Measurements from ENCODE around the gene OR9G4.

The OR9G4 gene

GRCh38 chr11:56748597-56748996 lies at the start of gene OR9G4:
TSS of gene OR9G4 (minus strand) at chr11:56748697. CDS start at chr11:56743766, 4,931 bp downstream.
- Histone ChIP-seq H3K27me3 (ENCODE audit: insufficient read depth, low read length) (no peaks in the 10 kb centered on the region), H3K36me3 (ENCODE audit: insufficient read depth, low read depth, low read length) (no peaks in the 10 kb centered on the region), H3K27ac (ENCODE audit: low read length) (no peak within 1 kb of the TSS), H3K9me3 (ENCODE audit: insufficient read depth, low read depth, low read length) (no peaks in the 10 kb centered on the region; the same call in 1 of the 2 replicates), H3K9ac (ENCODE audit: low read depth, low read length) (no peak within 1 kb of the TSS), H3K4me3 (ENCODE audit: low read length) (no peak within 1 kb of the TSS), H3K4me1 (ENCODE audit: insufficient read depth, low read length) (no peaks in the 10 kb centered on the region)

GRCh38 chr11:56783448-56784041 lies 35.0 kb upstream of the OR9G4 start:
- Histone ChIP-seq H3K36me3 (ENCODE audit: insufficient read depth, low read depth, low read length) (no peaks in the 10 kb centered on the region), H3K4me3 (ENCODE audit: low read length) (no peak overlapping the region), H3K27ac (ENCODE audit: low read length) (no peak overlapping the region), H3K27me3 (ENCODE audit: insufficient read depth, low read length) (no peaks in the 10 kb centered on the region), H3K4me1 (ENCODE audit: insufficient read depth, low read length) (no peaks in the 10 kb centered on the region), H3K9ac (ENCODE audit: low read depth, low read length) (no peak overlapping the region), H3K9me3 (ENCODE audit: insufficient read depth, low read depth, low read length) (peaks cover 17% of the 10 kb centered on the region)

DNA sequence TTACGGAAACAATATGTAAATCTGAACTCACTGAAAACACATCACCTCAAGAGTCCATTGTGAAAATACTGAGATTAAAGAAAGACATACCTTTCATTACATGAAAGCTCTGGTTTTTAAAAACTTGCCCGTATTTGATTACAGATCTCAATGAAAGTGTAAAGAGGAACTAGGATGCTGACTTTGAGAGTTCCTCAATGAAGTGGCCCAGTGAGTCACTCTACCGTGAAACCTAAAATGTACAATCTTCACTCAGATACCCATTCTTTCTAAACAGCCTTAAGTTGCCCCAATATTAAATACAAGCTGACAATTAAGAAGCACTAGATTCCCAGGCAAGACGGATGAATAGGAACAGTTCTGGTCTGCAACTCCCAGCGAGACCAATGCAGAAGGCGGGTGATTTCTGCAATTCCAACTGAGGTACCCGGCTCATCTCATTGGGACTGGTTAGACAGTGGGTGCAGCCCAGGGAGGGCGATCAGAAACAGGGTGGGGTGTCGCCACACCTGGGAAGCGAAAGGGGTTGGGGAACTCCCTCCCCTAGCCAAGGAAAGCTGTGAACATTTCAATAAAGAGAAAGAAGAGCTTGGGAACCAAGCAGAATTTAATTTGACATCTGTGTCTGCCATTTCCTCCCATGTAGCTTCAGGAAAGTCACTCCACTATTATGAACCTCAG lies 33.8 kb upstream of the OR9G4 start:
- Histone ChIP-seq H3K4me3 (ENCODE audit: low read length) (no peak overlapping the region), H3K9ac (ENCODE audit: low read depth, low read length) (no peak overlapping the region), H3K9me3 (ENCODE audit: insufficient read depth, low read depth, low read length) (peaks cover 13% of the 10 kb centered on the region), H3K27me3 (ENCODE audit: insufficient read depth, low read length) (no peaks in the 10 kb centered on the region), H3K36me3 (ENCODE audit: insufficient read depth, low read depth, low read length) (no peaks in the 10 kb centered on the region), H3K27ac (ENCODE audit: low read length) (no peak overlapping the region), H3K4me1 (ENCODE audit: insufficient read depth, low read length) (no peaks in the 10 kb centered on the region)

DNA sequence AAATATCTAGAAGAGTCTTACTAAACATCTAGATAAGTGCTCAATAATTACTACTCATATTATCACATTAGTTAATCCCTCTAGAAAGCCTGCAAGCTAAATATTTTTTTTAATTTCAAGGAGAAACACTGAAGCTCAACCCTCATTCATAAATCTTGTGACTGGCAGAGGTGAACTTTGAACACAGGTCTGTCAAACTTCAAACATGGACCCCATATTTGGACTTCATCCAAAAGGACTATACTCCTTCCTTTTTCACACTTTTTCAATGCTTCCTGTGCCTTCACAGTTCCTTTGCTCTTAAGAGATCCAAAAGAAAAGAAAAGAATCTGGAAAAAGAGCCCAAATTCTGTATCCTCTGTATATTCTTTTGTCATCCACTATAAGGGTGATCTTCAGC lies 28.3 kb upstream of the OR9G4 start:
- Histone ChIP-seq H3K27ac (ENCODE audit: low read length) (no peak overlapping the region), H3K4me1 (ENCODE audit: insufficient read depth, low read length) (no peaks in the 10 kb centered on the region), H3K27me3 (ENCODE audit: insufficient read depth, low read length) (no peaks in the 10 kb centered on the region), H3K9ac (ENCODE audit: low read depth, low read length) (no peak overlapping the region), H3K4me3 (ENCODE audit: low read length) (no peak overlapping the region), H3K9me3 (ENCODE audit: insufficient read depth, low read depth, low read length) (no peaks in the 10 kb centered on the region), H3K36me3 (ENCODE audit: insufficient read depth, low read depth, low read length) (no peaks in the 10 kb centered on the region)

DNA sequence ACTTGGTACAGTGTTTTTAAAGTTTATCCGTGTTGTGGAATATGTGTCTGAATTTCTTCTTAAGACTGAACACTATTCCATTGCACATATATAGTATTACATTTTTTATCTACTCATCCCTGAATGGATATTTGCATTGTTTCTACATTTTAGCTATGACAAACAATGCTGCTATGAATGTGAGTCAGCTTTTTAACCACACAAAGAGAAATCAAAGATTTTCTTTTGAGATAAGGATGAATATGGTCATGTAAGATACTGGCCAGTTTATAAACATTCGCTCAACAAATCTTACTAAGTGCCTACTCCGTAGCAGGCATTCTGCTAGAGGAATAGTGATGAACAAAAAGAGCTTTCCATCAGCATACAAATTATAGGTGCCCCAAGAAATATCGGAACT lies 16.5 kb upstream of the OR9G4 start:
- no peak overlapping the region for H3K9ac ChIP-seq (ENCODE audit: low read depth, low read length)
- H3K4me3 ChIP-seq (ENCODE audit: low read length), result no peak overlapping the region
- H3K27ac ChIP-seq (ENCODE audit: low read length), result no peak overlapping the region
- H3K27me3 ChIP-seq (ENCODE audit: insufficient read depth, low read length), result no peaks in the 10 kb centered on the region
- H3K4me1 ChIP-seq (ENCODE audit: insufficient read depth, low read length), result no peaks in the 10 kb centered on the region
- H3K9me3 ChIP-seq (ENCODE audit: insufficient read depth, low read depth, low read length), result no peaks in the 10 kb centered on the region
- H3K36me3 ChIP-seq (ENCODE audit: insufficient read depth, low read depth, low read length), result no peaks in the 10 kb centered on the region

DNA sequence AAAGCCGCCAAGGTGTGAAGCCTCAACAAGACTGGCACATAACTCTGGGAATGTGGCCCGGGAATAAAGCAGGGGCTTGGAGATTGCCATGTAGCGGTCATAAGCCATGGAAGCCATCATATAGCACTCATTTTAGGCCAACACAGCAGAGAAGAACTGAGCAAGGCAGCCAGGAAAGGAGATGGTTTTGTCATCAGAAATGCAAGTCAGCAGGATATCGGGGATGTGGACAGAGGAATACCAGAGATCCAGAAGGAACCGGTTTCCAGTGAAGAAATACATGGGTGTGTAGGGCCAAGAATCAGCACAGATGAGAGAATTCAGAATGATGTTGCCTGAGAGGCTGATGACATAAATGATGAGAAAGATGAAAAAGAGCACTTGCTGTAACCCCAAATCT lies 3.0 kb upstream of the OR9G4 start:
- no peak overlapping the region for H3K4me3 ChIP-seq (ENCODE audit: low read length)
- H3K9ac ChIP-seq (ENCODE audit: low read depth, low read length), result no peak overlapping the region
- H3K36me3 ChIP-seq (ENCODE audit: insufficient read depth, low read depth, low read length), result no peaks in the 10 kb centered on the region
- H3K27me3 ChIP-seq (ENCODE audit: insufficient read depth, low read length), result no peaks in the 10 kb centered on the region
- no peak overlapping the region for H3K27ac ChIP-seq (ENCODE audit: low read length)
- no peaks in the 10 kb centered on the region for H3K4me1 ChIP-seq (ENCODE audit: insufficient read depth, low read length)
- H3K9me3 ChIP-seq (ENCODE audit: insufficient read depth, low read depth, low read length), result no peaks in the 10 kb centered on the region; the same call in 1 of the 2 replicates

DNA sequence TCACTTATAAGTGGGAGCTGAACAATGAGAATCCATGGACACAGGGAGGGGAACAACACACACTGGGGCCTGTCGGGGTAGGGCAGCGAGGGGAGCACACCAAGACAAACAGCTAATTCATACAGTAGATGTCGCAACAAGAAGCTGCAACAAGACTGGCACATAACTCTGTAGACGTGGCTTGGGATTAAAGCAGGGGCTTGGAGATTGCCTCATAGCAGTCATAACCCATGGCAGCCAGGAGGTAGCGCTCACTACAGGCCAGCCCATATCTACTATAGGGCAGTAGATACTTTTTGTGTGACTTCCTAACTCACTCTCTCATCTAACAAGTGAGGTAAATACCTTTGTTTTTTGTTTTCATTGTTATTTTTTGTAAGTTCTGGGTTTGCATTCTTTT lies 1.7 kb upstream of the OR9G4 start:
- no peaks in the 10 kb centered on the region; the same call in 1 of the 2 replicates for H3K9me3 ChIP-seq (ENCODE audit: insufficient read depth, low read depth, low read length)
- no peaks in the 10 kb centered on the region for H3K27me3 ChIP-seq (ENCODE audit: insufficient read depth, low read length)
- H3K4me3 ChIP-seq (ENCODE audit: low read length), result no peak overlapping the region
- H3K4me1 ChIP-seq (ENCODE audit: insufficient read depth, low read length), result no peaks in the 10 kb centered on the region
- no peak overlapping the region for H3K27ac ChIP-seq (ENCODE audit: low read length)
- no peak overlapping the region for H3K9ac ChIP-seq (ENCODE audit: low read depth, low read length)
- H3K36me3 ChIP-seq (ENCODE audit: insufficient read depth, low read depth, low read length), result no peaks in the 10 kb centered on the region

GRCh38 chr11:56740886-56741285 lies 7.6 kb downstream of the OR9G4 start:
- Histone ChIP-seq H3K9ac (ENCODE audit: low read depth, low read length) (no peak overlapping the region), H3K27me3 (ENCODE audit: insufficient read depth, low read length) (no peaks in the 10 kb centered on the region), H3K4me1 (ENCODE audit: insufficient read depth, low read length) (no peaks in the 10 kb centered on the region), H3K4me3 (ENCODE audit: low read length) (no peak overlapping the region), H3K36me3 (ENCODE audit: insufficient read depth, low read depth, low read length) (no peaks in the 10 kb centered on the region), H3K27ac (ENCODE audit: low read length) (no peak overlapping the region), H3K9me3 (ENCODE audit: insufficient read depth, low read depth, low read length) (no peaks in the 10 kb centered on the region)

DNA sequence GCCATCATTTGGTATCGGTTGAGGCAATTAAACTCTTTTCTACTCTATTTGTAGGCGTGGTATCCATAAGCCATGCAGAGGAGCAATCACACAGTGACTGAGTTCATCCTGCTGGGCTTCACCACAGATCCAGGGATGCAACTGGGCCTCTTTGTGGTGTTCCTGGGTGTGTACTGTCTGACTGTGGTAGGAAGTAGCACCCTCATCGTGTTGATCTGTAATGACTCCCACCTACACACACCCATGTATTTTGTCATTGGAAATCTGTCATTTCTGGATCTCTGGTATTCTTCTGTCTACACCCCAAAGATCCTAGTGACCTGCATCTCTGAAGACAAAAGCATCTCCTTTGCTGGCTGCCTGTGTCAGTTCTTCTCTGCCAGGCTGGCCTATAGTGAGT lies 8.4 kb downstream of the OR9G4 start:
- no peaks in the 10 kb centered on the region for H3K36me3 ChIP-seq (ENCODE audit: insufficient read depth, low read depth, low read length)
- H3K9ac ChIP-seq (ENCODE audit: low read depth, low read length), result no peak overlapping the region
- no peaks in the 10 kb centered on the region for H3K4me1 ChIP-seq (ENCODE audit: insufficient read depth, low read length)
- H3K27me3 ChIP-seq (ENCODE audit: insufficient read depth, low read length), result no peaks in the 10 kb centered on the region
- no peaks in the 10 kb centered on the region for H3K9me3 ChIP-seq (ENCODE audit: insufficient read depth, low read depth, low read length)
- H3K27ac ChIP-seq (ENCODE audit: low read length), result no peak overlapping the region
- no peak overlapping the region for H3K4me3 ChIP-seq (ENCODE audit: low read length)

DNA sequence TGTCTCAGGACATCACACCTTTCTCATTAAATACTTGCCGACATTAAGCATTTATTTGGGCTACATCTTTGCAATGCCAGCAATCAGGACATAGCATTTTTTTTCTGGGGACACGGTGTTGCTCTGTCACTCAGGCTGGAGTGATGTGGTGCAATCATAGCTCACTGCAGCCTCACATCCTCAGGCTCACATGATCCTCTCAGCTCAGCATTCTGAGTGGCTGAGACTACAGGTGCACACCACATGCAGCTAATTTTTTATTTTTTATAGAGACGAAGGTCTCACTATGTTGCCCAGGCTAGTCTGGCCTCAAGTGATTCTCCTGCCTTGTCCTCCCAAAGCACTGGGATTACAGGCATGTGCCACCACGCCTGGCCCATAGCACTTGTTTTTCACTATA lies 28.0 kb downstream of the OR9G4 start:
- no peaks in the 10 kb centered on the region for H3K9me3 ChIP-seq (ENCODE audit: insufficient read depth, low read depth, low read length)

DNA sequence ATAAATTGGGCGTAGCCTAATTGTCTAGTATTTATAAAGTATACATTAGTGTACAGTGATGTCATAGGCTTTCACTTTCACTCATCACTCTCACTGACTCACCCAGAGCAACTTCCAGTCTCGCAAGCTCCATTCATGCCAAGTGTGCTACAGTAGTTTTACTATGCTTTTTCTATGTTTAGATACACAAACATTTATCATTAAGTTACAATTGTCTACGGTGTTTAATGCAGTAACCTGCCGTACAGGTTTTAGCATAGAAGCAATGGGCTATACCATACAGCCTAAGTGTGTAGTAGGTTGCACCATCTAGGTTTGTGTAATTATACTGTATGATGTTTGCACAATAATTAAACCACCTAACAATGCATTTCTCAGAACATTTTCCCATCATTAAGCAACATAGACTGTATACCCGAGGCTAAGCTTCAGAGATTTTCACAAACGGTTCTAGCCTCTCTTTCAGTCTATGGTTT lies 32.1 kb downstream of the OR9G4 start:
- no peaks in the 10 kb centered on the region for H3K27me3 ChIP-seq (ENCODE audit: insufficient read depth, low read length)
- H3K9me3 ChIP-seq (ENCODE audit: insufficient read depth, low read depth, low read length), result no peaks in the 10 kb centered on the region
- H3K27ac ChIP-seq (ENCODE audit: low read length), result no peak overlapping the region
- H3K36me3 ChIP-seq (ENCODE audit: insufficient read depth, low read depth, low read length), result no peaks in the 10 kb centered on the region
- H3K4me3 ChIP-seq (ENCODE audit: low read length), result no peak overlapping the region
- H3K9ac ChIP-seq (ENCODE audit: low read depth, low read length), result no peak overlapping the region
- no peaks in the 10 kb centered on the region for H3K4me1 ChIP-seq (ENCODE audit: insufficient read depth, low read length)

More for the DNA sequence above, 28.0 kb downstream of the OR9G4 start:
- Histone ChIP-seq H3K27ac (ENCODE audit: low read length) (no peak overlapping the region), H3K27me3 (ENCODE audit: insufficient read depth, low read length) (no peaks in the 10 kb centered on the region), H3K36me3 (ENCODE audit: insufficient read depth, low read depth, low read length) (no peaks in the 10 kb centered on the region), H3K4me3 (ENCODE audit: low read length) (no peak overlapping the region), H3K4me1 (ENCODE audit: insufficient read depth, low read length) (no peaks in the 10 kb centered on the region), H3K9ac (ENCODE audit: low read depth, low read length) (no peak overlapping the region)

DNA sequence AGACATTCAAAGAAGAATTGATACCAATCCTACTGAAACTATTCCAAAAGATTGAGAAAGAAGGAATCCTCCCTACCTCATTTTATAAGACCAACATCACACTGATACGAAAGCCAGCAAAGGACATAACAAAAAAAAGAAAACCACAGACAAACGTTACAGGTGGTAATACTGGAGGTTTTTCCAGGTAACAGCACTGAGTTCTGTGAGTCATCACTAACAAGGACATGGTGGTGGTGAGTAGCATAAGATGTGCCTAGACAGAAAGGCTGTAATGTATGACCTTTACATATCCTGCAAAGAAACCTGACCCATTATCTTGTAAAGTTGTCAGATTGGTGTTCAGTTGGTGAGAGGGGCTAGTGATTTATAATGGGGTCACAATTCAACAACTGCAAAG lies 34.3 kb downstream of the OR9G4 start:
- H3K4me3 ChIP-seq (ENCODE audit: low read length), result no peak overlapping the region
- no peaks in the 10 kb centered on the region for H3K27me3 ChIP-seq (ENCODE audit: insufficient read depth, low read length)
- H3K36me3 ChIP-seq (ENCODE audit: insufficient read depth, low read depth, low read length), result no peaks in the 10 kb centered on the region
- no peaks in the 10 kb centered on the region for H3K9me3 ChIP-seq (ENCODE audit: insufficient read depth, low read depth, low read length)
- no peak overlapping the region for H3K27ac ChIP-seq (ENCODE audit: low read length)
- H3K9ac ChIP-seq (ENCODE audit: low read depth, low read length), result no peak overlapping the region
- no peaks in the 10 kb centered on the region for H3K4me1 ChIP-seq (ENCODE audit: insufficient read depth, low read length)
